HG03066 (cell line): ENCODE data around the gene ATP8B1.

Source experiments
- ATAC-seq: cut with Tn5 transposase; IDR thresholded peaks from one replicate; pipeline ENCODE4 v1.9.1; 2021; ENCODE audit warnings: low read depth; ENCODE audit not compliant: unreplicated experiment

Gene ATP8B1

GRCh38 chr18:57771193-57771592, 31.9 kb downstream of the ATP8B1 start:
- ATAC-seq: no peak

GRCh38 chr18:57768537-57769326, 34.4 kb downstream of the ATP8B1 start:
- ATAC-seq: no peak

- ATAC-seq: no peak
These were observed 35.7 kb downstream of the ATP8B1 start for GRCh38 chr18:57767259-57768050.

- no peak for ATAC-seq
These were observed 38.1 kb downstream of the ATP8B1 start for GRCh38 chr18:57764995-57765394.

- no peak for ATAC-seq
These were observed 39.0 kb downstream of the ATP8B1 start for GRCh38 chr18:57764087-57764486.

- ATAC-seq: no peak
These were observed 40.4 kb downstream of the ATP8B1 start for GRCh38 chr18:57762686-57763085.

GRCh38 chr18:57759650-57760049, 43.5 kb downstream of the ATP8B1 start:
- no peak for ATAC-seq

GRCh38 chr18:57755473-57756067, 47.5 kb downstream of the ATP8B1 start:
- ATAC-seq: no peak

- ATAC-seq: peak; percentile 88
These were observed 48.4 kb downstream of the ATP8B1 start for GRCh38 chr18:57754577-57755338.

GRCh38 chr18:57753063-57753462, 50.1 kb downstream of the ATP8B1 start:
- ATAC-seq: no peak

- ATAC-seq: no peak
These were observed 53.5 kb downstream of the ATP8B1 start for GRCh38 chr18:57749604-57749970.

- ATAC-seq: peak; percentile 88
These were observed 54.1 kb downstream of the ATP8B1 start for GRCh38 chr18:57748770-57749603.

- peak; percentile 22 for ATAC-seq
These were observed 55.1 kb downstream of the ATP8B1 start for GRCh38 chr18:57747809-57748680.

GRCh38 chr18:57744211-57744694, 58.9 kb downstream of the ATP8B1 start:
- no peak for ATAC-seq

- no peak for ATAC-seq
These were observed 60.1 kb downstream of the ATP8B1 start for GRCh38 chr18:57743008-57743407.

GRCh38 chr18:57741273-57741672, 61.8 kb downstream of the ATP8B1 start:
- no peak for ATAC-seq

- no peak for ATAC-seq
These were observed 65.0 kb downstream of the ATP8B1 start for GRCh38 chr18:57738078-57738477.

- ATAC-seq: no peak
These were observed 65.6 kb downstream of the ATP8B1 start for GRCh38 chr18:57737400-57738060.
